Measurements from ENCODE around the gene IL7R. TPM values are rescaled to one million over a fixed set of nuclear protein-coding genes. Genes with fewer than 3 reads are reported as not detected.

Gene IL7R
- polyA plus RNA-seq, 1 experiment, result 43.7 TPM

DNA sequence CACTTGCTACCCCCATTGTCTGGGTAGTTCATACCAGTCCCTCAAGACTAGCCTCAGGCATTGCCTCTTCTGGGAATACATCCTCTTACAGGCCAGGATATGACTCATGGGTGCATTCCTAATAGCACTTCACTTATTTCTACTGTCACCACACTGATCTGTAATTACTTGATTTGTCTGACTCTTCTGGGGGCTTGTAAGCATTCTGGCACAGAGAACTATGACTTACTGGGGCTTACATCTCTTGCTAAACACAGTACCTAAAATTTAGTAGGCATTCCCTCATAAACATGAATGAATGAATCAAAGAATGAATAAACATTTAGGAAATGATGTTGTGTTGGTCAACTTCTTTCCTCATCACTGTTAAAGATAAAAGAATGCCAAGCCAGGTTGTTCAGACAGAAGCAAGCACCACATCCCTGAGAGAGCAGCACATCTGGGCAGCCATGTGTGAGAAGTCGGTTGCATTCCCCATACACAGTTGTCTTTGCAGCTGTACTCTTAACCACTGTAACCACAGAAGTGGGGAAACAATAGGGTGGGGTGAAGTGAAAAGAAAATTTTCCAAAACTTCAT is 27.6 kb downstream of the IL7R start:
- peak; percentile 51 for DNase-seq (ENCODE audit: low read depth, low spot score)
- ChIA-PET POLR2A (no interaction called here), CTCF (no interaction called here)
- Histone ChIP-seq H3K4me3 (ENCODE audit: low read depth, low read length) (no peak overlapping the region), H3K27ac (ENCODE audit: low read depth, low read length) (no peak overlapping the region), H3K9me3 (ENCODE audit: control insufficient read depth, insufficient read depth, low read length) (no peaks in the 10 kb centered on the region), H3K27me3 (ENCODE audit: control insufficient read depth, insufficient read depth, low read length) (no peaks in the 10 kb centered on the region)
- TF ChIP-seq, protein P1, sequence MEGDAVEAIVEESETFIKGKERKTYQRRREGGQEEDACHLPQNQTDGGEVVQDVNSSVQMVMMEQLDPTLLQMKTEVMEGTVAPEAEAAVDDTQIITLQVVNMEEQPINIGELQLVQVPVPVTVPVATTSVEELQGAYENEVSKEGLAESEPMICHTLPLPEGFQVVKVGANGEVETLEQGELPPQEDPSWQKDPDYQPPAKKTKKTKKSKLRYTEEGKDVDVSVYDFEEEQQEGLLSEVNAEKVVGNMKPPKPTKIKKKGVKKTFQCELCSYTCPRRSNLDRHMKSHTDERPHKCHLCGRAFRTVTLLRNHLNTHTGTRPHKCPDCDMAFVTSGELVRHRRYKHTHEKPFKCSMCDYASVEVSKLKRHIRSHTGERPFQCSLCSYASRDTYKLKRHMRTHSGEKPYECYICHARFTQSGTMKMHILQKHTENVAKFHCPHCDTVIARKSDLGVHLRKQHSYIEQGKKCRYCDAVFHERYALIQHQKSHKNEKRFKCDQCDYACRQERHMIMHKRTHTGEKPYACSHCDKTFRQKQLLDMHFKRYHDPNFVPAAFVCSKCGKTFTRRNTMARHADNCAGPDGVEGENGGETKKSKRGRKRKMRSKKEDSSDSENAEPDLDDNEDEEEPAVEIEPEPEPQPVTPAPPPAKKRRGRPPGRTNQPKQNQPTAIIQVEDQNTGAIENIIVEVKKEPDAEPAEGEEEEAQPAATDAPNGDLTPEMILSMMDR (IDR thresholded peaks at IDR 0.05; ENCODE audit: low read depth, low read length), result no peak

DNA sequence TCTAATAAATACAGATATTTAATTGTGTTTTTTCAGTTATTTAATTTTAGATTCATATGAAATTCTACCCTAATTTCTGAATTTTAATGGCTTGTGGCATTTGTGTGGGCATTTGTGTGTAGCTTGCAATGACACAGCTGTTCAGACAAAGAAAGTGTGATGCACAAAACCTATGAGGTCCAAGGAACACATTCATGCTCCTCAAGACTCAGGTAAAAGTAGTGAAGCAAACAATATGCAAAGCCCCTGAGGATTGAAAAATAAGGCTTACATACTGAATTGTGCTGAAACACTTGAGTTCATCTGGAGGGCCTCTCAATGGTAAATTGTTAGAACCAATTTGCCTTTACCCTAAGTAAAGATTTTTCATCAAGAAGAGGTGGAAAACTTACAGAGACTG is 28.1 kb downstream of the IL7R start:
- ChIA-PET POLR2A (no interaction called here), CTCF (interaction anchor here (1.1 kb wide), 1 partner anchor 9 kb away, joined by 3 read pairs; no protein-coding TSS in a partner anchor)
- Histone ChIP-seq H3K27ac (ENCODE audit: low read depth, low read length) (no peak overlapping the region), H3K9me3 (ENCODE audit: control insufficient read depth, insufficient read depth, low read length) (no peaks in the 10 kb centered on the region), H3K4me3 (ENCODE audit: low read depth, low read length) (no peak overlapping the region), H3K27me3 (ENCODE audit: control insufficient read depth, insufficient read depth, low read length) (no peaks in the 10 kb centered on the region)
- no peak for DNase-seq (ENCODE audit: low read depth, low spot score)
- TF ChIP-seq, protein P1 (IDR thresholded peaks at IDR 0.05; ENCODE audit: low read depth, low read length), result no peak

GRCh38 chr5:35886381-35886780 is 29.7 kb downstream of the IL7R start:
- Histone ChIP-seq H3K4me3 (ENCODE audit: low read depth, low read length) (no peak overlapping the region), H3K27me3 (ENCODE audit: control insufficient read depth, insufficient read depth, low read length) (no peaks in the 10 kb centered on the region), H3K9me3 (ENCODE audit: control insufficient read depth, insufficient read depth, low read length) (no peaks in the 10 kb centered on the region), H3K27ac (ENCODE audit: low read depth, low read length) (no peak overlapping the region)
- ChIA-PET CTCF (no interaction called here), POLR2A (no interaction called here)
- DNase-seq (ENCODE audit: low read depth, low spot score), result no peak
- TF ChIP-seq, protein P1 (IDR thresholded peaks at IDR 0.05; ENCODE audit: low read depth, low read length), result no peak

- no peak for DNase-seq (ENCODE audit: low read depth, low spot score)
- Histone ChIP-seq H3K27me3 (ENCODE audit: control insufficient read depth, insufficient read depth, low read length) (no peaks in the 10 kb centered on the region), H3K9me3 (ENCODE audit: control insufficient read depth, insufficient read depth, low read length) (no peaks in the 10 kb centered on the region), H3K27ac (ENCODE audit: low read depth, low read length) (no peak overlapping the region), H3K4me3 (ENCODE audit: low read depth, low read length) (no peak overlapping the region)
- TF ChIP-seq, protein P1 (IDR thresholded peaks at IDR 0.05; ENCODE audit: low read depth, low read length), result no peak
- ChIA-PET CTCF (interaction anchor here (0.6 to 1.1 kb wide), 2 partner anchors 39 to 107 kb away, joined by 4 to 5 read pairs; no protein-coding TSS in a partner anchor), POLR2A (interaction anchor here (0.5 kb wide), 1 partner anchor 532 kb away, joined by 4 read pairs; no protein-coding TSS in a partner anchor)
These were observed 30.8 kb downstream of the IL7R start for GRCh38 chr5:35887321-35888100.
